ACHN (cell line): ENCODE measurements around the gene FRMPD1.
"Not testable (repeated sequence)": the region's sequence is repeated elsewhere in the genome, so short reads cannot be mapped to it uniquely, and the experiment has no call there.

Experiments
- DNase-seq: peaks from one replicate; pipeline ENCODE4 v3.0.0-alpha.2; 2015
- in situ Hi-C: cut with HindIII; loops from 2 replicates; pipeline ENCODE4 v1.10.0; 2017; ENCODE audit warnings: low sequenced_read_pairs, low pct_ligation_motif_present, low pct_unique_long_range_greater_than_20kb

Gene FRMPD1

DNA sequence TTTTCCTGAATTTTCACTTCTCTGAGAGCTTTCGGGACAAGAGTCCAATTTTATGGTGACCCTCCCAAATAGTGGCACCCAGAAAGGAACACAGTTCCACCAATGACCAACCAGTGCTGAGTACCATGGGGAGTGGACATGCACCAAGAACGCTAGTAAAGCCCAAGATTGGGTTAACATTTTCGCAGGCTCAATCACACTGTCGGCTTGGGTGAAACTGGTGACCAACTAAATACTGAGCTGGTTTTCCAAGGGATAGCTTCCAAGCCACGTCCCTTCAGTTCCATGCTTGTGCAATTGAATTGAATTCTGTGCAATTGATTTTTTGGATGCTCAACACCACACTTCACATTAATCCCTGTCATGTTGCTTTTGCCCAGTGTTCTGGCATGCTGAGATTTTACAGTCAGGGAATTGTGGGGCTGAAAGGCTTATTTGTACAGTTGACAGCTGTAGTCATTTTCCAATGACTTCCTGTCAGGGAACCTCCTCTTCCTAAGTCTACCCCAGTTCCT is 65.3 kb downstream of the FRMPD1 start:
- no peak for DNase-seq
- in situ Hi-C loops: no loop called here

DNA sequence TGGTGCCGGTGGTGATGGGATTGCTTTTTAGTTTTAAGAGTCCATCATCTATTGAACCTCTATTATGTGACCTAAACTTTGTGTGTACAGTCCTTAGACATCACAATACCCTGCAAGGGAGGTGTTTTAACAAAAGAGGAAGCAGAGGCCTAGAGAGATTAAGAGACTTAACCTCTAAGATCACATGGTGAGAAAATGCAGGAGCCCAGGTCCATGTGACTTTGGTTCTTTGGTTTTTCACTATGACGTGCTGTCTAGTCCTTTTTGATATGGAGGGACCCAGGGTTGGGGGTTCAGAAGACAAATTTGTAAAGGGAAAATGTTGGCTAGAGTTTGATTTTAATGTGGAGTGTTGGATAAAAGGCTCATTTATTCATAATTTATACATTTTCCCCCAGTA is 68.8 kb downstream of the FRMPD1 start:
- in situ Hi-C loops: no loop called here

DNA sequence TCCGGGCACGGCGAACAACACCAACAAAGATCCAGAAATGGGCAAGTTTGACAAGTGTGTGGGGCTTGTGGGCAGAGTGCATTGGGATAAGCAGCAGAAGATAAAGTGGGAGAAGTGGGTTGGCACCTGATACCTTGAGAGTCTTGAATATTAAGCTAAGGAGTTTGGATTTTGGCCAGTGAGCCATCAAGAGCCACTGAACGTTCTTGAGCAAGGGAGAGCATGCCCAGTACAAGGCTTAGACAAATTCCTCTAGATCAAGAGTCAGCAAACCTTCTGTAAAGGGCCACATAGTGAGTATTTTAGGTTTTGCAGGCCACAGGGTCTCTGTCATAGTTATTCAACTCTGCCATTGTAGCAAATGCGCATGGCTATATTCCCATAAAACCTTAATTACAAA is 76.3 kb downstream of the FRMPD1 start:
- in situ Hi-C loops: no loop called here
- DNase-seq: no peak

More for the DNA sequence above, 68.8 kb downstream of the FRMPD1 start:
- DNase-seq: no peak

DNA sequence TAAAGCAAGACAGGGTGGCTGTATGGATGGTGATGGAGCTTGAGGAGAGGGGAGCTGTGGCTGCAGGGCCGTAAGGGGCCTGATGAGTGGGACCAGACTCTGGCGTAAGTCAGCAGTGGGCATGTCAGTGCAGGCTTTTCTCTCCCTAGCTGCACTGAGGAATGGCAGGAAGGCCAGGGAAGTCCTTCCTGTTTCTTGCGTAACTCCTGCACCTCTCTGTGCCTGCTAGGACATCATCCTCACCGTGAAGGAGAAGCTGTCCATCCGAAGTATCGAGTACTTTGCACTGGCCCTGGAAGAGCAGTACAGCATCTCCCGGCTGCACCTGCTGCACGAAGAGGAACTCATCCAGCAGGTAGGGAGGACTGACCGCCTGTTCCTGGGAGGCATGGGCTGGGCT is 78.7 kb downstream of the FRMPD1 start:
- DNase-seq: no peak

DNA sequence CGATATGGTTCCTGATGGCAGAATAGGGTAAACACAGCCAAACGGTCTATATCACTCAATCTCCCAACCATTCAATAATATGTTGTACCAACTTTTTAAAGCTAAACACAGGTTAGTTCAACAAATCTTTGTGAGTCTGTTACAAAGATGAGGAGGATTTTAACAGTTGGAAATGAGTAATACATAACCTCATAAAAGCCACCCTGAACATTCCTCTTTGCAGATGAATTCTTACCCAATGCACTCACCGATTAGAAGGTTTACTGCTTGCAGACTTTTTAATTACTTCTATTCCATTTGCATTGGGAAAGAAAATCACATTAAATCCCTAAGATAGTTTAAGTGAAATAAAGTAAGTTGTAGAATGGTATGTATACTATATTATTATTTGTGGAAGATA is 79.5 kb downstream of the FRMPD1 start:
- DNase-seq: peak; percentile 6

More for the DNA sequence above, 78.7 kb downstream of the FRMPD1 start:
- in situ Hi-C loops: no loop called here

DNA sequence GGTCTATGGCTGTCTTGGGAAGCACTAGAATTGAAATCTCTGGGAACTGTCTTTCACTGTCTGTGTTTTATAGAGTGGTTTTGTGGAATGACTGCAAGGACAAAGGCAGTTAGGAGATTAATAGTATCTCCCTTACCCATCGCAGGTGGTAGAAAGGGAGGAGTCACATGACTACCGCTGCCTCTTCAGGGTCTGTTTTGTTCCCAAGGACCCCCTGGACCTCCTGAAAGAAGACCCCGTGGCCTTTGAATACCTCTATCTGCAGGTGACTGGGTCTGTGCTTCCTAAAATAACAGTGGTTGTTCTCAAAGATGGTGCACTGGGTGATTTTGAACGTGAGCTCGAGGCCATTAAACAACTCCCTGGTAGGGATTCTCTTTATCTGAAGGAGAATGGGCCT is 80.1 kb downstream of the FRMPD1 start:
- no peak for DNase-seq
- in situ Hi-C loops: no loop called here

More for the DNA sequence above, 79.5 kb downstream of the FRMPD1 start:
- in situ Hi-C loops: no loop called here

DNA sequence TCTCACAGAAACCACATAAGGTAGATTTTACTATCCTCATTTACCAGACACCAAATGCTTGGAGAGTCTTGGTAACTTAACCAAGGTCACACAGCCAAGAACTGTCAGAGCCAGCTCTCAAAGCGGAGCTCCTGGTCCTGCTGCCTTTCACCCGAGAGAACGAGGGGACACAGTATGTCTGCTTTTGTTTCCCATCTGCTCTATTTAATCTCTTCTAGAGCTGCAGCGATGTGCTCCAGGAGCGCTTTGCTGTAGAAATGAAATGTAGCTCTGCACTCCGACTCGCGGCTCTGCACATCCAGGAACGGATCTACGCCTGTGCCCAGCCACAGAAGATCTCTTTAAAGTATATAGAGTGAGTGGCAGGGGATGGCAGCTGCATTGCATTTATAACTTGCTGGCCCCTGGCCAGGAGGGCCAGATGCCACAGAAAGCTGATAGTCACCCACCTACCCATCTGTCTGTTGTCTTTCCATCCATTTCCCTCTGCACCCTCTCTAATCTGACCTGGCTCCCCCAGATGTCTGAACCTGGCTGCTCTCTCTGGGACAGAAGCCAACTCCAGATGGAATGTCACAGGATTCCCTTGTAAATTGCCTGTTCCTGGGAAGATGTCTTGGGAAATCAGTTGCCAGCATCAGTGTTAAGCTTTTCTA is 81.5 kb downstream of the FRMPD1 start:
- in situ Hi-C loops: no loop called here
- DNase-seq: no peak

DNA sequence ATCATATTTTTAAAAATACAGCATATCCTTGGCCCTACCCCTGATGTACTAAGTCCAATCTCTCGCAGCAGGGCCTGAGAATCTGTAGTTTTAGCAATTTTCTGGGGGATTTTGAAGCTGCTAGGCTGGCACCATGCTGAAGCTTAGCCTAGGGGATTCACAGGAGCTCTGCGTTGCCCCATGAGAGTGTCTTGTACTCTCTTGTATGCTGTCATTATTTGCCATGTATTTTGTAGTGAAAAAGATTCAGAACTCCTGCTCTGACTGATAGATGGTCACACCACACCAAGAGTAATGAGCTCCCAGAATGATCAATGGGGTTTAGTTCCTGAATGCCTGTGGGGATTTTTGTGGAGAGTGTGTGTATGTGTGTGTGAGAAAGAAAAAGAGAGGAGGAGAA is 82.2 kb downstream of the FRMPD1 start:
- no peak for DNase-seq
- in situ Hi-C loops: no loop called here

DNA sequence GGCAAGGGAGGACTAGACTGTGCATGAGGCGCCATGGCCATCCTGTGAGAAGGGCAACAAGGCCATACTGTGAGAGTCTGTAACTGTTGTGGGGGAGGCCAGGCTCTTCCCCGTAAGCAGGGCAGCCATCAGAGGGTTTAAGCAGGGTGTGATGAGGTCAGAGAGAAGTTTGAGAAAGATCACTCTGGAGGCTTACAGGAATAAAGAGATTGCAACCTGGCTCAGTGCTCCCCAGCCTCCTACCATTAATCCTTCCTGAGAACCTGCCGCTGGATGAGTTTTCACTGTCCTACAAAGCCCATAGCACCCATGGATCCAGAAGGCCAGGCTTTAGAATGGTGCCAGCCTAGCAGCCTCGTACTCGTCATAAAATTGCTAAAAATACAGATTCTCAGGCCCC is 88.5 kb downstream of the FRMPD1 start:
- in situ Hi-C loops: no loop called here
- DNase-seq: no peak

DNA sequence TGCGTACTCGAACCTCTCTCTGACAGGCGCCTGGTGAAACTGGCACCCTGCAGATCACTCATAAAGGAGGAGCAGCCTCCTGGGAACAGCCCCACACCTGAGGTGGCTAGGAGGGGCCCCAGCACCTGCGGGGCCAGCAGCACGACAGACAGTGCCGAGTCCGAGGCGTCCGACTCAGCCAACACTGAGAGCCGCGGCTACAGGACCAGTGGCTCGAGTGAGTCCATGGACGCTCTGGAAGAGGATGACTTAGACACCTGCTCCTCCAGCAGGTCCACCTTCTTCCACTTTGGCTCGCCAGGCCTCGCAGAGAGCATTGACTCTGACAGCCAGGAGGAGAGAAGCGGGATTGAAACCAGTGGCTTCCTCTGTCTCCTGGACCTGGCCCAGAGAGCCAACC is 89.4 kb downstream of the FRMPD1 start:
- DNase-seq: no peak
- in situ Hi-C loops: no loop called here

DNA sequence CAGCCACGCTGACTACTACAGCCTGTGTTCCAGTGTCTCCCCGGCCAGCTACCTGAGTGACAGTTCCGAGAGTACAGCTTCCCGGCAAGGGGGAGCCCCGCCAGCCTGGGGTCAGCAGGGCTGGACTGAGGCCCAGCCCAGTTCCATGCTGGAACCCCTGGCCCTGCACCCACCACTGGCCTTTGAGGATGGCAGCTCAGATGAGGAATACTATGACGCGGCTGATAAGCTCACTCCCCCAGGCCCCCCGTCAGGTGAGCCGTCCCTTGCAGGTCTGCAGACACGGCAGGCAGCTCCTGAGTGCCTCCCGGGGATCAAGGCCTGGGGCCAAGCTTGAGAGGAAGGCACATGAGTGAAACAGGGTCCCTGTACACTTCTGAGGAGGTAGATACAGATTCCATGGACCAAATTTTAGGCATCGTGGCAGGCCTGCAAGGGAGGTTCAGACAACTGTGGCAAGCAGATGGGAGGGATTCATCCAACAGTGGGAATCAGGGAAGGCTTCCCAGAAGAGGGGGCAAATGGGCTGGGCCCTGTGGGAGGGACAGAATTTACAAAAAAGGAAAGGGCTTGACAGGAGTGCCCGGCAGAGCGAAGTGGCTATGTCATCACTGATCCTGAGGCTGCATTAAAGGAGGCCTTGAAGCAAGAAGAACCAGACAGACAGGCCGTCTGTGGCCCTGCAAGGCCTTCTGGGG is 90.0 kb downstream of the FRMPD1 start:
- no peak for DNase-seq
- in situ Hi-C loops: no loop called here

DNA sequence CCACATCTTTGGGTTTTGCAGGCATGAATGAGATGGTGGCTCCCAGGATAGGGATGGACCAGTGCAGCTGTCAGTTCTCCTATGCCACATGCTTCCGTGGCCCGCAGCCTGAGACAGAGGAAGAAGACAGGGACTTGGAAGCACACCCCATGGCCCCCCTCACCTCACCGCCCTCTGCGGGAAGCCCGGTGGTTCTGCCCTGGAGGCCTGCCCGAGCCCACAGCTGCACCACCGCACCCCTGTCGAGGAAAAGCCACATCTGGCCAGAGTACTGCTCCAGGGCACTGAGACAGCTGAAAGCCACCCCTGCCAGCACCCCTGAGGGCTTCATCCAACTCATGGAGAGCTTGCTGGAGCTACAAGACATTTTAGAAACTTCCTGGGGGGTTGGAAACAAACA is 95.2 kb downstream of the FRMPD1 start:
- no peak for DNase-seq
- in situ Hi-C loops: no loop called here

DNA sequence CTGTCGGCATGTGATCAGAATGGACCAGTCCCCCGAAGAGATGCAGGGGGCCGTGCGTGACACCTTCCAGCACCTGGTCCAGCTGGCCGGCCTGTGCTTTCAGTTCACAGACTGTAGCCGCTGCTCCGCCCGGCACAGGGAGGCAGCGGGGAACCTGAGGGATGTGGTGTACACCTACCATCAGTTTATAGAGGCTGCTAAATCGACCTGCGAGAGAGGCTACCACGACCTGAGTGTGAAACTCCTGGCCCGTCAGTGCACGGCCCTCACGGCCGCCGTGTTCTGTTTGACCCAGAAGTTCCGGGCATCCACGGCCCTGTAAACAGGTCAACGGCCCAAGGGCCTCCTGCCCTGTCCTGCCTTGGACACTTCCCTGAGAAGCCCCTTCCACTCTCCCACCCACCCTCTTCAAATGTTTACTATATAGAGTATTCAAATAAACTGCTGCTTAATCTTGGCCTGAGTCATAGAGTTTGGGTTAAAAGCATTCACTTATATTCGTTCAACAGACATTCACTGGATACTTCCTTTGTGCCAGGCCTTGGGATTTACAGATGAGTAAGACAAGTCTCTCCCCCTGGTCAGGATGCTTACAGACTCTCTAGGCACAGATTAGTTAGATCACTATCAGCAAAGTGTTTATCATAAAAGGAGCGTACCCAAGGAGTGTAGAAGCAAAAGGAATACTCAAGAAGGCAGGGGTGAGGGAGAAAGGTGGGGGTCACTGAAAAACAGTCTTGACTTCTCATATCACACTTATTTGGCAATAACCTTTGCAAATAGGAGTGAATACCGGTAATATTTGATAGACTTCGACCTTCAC is 95.9 kb downstream of the FRMPD1 start:
- no peak for DNase-seq
- in situ Hi-C loops: no loop called here

DNA sequence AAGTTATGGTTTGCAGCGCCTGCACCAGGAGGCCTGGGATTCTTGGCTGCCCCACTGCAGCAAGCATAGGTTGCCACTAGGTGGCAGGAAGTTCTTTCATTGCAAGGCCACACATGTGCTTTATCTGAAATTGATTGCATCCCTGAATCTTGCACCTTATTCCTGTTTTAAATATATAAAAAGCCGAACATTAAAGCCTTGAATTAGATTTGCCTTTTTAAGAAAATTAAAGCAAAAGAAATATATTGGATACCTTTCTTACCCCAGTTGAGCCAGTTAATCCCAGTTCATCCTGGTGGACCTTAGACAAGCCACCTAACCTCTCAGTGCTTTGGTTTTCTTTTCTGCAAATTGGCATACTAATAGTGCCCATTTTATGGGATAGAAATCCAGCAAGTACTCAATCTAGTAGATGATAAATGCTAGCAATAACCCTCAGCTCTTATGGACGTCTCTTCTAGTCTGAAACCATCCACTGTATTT is 96.6 kb downstream of the FRMPD1 start:
- DNase-seq: peak; percentile 59
- in situ Hi-C loops: no loop called here

DNA sequence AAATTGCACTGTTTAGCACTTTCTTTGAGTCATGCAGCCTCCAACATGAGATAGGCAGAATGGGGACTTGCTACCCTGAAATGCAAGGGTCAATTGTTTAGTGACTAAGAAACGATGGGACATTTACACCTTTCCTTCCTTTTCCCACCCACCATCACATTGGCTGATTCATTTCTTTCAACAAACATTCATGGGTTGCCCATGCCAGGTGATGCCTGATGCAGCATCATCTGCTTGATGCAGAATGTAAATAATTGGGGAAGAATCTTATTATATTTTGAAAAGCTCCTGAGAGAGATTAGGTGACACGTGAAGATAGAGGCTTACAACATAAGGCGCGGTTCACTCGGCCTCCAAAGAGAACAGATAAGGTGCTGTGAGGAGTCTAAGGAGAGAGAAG is 98.4 kb downstream of the FRMPD1 start:
- in situ Hi-C loops: no loop called here
- no peak for DNase-seq

DNA sequence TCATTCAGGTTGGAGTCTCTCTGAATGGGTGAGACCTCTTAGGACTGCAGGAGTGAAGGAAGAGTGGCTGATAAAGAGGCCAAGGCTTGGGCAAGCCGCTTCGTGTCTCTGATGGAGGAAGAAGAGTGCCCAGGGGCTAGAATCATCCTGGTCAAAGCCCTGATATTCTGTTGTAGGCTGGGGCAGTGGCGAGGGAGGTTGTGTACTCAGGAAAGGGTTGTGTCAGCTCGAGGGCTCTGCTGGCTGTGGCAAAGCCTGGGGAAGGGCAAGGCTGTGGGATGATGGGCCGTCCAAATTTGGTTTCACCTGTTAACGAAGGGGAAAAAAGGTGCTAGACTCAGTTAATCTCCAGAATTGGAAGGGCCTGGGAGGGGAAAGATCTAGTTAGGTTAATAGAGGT is 100.4 kb downstream of the FRMPD1 start:
- in situ Hi-C loops: no loop called here
- DNase-seq: no peak

DNA sequence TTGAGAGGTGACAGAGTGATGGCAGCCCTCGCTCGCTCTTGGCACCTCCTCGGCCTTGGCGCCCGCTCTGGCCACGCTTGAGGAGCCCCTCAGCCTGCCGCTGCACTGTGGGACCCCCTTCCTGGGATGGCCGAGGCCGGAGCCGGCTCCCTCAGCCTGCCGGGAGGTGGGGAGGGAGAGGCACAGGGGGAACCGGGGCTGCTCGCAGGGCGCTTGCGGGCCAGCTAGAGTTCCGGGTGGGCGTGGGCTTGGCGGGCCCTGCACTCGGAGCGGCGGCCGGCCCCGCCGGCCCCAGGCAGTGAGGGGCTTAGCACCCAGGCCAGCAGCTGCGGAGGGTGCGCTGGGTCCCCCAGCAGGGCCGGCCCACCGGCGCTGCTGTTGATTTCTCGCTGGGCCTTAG is 101.0 kb downstream of the FRMPD1 start:
- in situ Hi-C loops, DNase-seq: not testable (repeated sequence)

DNA sequence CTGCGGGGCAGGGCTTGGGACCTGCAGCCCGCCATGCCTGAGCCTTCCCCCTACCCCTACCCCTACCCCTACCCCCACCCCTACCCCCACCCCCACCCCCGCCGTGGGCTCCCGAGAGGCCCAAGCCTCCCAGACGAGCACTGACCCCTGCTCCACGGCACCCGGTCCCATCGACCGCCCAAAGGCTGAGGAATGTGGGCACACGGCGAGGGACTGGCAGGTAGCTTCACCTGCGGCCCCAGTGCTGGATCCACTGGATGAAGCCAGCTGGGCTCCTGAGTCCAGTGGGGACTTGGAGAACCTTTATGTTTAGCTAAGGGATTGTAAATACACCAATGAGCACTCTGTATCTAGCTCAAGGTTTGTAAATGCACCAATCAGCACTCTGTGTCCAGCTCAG is 101.4 kb downstream of the FRMPD1 start:
- DNase-seq, in situ Hi-C loops: not testable (repeated sequence)
